Gastroesophageal sphincter (tissue), 4 donors: ENCODE results near the gene LPIN1. TPM values are rescaled to one million over a fixed set of nuclear protein-coding genes. Genes with fewer than 3 reads are reported as not detected.

Source experiments
- ATAC-seq: fragments of 150-250 bp; one replicate; pipeline ENCODE4 v1.9.1; 2016; ENCODE audit warnings: mild to moderate bottlenecking, moderate library complexity
- H3K27ac ChIP-seq, 4 donors: fragments of 200-600 bp; sonication (generic) in 3 of 4; 1 replicate in 3 of 4; 2 replicates in 1 of 4; pipeline ENCODE4 v1.5.1; 2016 to 2019
- H3K27me3 ChIP-seq: fragments of 200-600 bp; sonication (generic); one replicate; pipeline ENCODE4 v1.5.1; 2019
- H3K36me3 ChIP-seq, 2 donors: fragments of 200-600 bp; sonication (generic); one replicate each; pipeline ENCODE4 v1.5.1; 2019; ENCODE audit warnings: control low read depth in 1 of 2
- H3K4me1 ChIP-seq, 3 donors: fragments of 200-600 bp; sonication (generic); 1 replicate in 2 of 3; 2 replicates in 1 of 3; pipeline ENCODE4 v1.5.1; 2016 to 2019; ENCODE audit warnings: control low read depth in 2 of 3
- H3K4me3 ChIP-seq, 2 donors: fragments of 200-600 bp; sonication (generic); one replicate each; pipeline ENCODE4 v1.5.1; 2019; ENCODE audit warnings: mild to moderate bottlenecking in 1 of 2, moderate library complexity in 1 of 2
- H3K9me3 ChIP-seq, 3 donors: fragments of 200-600 bp; sonication (generic); one replicate each; pipeline ENCODE4 v1.5.1; 2017 to 2019; ENCODE audit warnings: control low read depth in 2 of 3
- CTCF ChIP-seq, 4 experiments: fragments of 200-600 bp in 2 of 4; fragments of 450-650 bp in 2 of 4; sonication (generic) in 1 of 4; IDR thresholded peaks; one replicate each; pipeline ENCODE4 v1.5.1; 2017 to 2019; ENCODE audit warnings: antibody characterized with exemption in 4 of 4, mild to moderate bottlenecking in 2 of 4, moderate library complexity in 2 of 4
- EP300 ChIP-seq: sonication (generic); formaldehyde crosslinking; IDR thresholded peaks from one replicate; pipeline ENCODE4 v1.6.1; 2017; ENCODE audit warnings: antibody characterized with exemption, mild to moderate bottlenecking
- POLR2A ChIP-seq, 2 donors: fragments of 450-650 bp; IDR thresholded peaks; one replicate each; pipeline ENCODE4 v1.6.1; 2017; ENCODE audit warnings: antibody characterized with exemption in 2 of 2, mild to moderate bottlenecking in 2 of 2, moderate library complexity in 1 of 2
- POLR2AphosphoS5 ChIP-seq: sonication (generic); formaldehyde crosslinking; IDR thresholded peaks from one replicate; pipeline ENCODE4 v1.6.1; 2017; ENCODE audit warnings: antibody characterized with exemption
- WGBS, 2 donors: methylation state at CpG; one replicate each; pipeline ENCODE4 v1.1.5; 2018; ENCODE audit warnings: low coverage in 1 of 2; 5-methylcytosine and 5-hydroxymethylcytosine counted together
- total RNA-seq, 4 donors: library from RNA; depleted of rRNA; stranded (reverse); fragments of >200 nt; gene quantifications; one replicate each; pipeline ENCODE4 v1.1.0, GENCODE V29; 2016

Gene LPIN1
- total RNA-seq, 4 donors from 2014 or later, result 47.3 to 70.1 (median 50.0) TPM

- H3K4me3 ChIP-seq, result no peak overlapping the region
- no peak for ATAC-seq
- no peaks in the 10 kb centered on the region for H3K9me3 ChIP-seq
Observed at GRCh38 chr2:11870064-11870463, 123.6 kb downstream of the LPIN1 start.

GRCh38 chr2:11870584-11870983 is 124.2 kb downstream of the LPIN1 start:
- Histone ChIP-seq H3K36me3 (no peaks in the 10 kb centered on the region), H3K4me1 (peaks cover 0 to 10% (median 0%) of the 10 kb centered on the region in 3 donors), H3K9me3 (no peaks in the 10 kb centered on the region), H3K27me3 (no peaks in the 10 kb centered on the region), H3K4me3 (no peak overlapping the region), H3K27ac (no peak overlapping the region)
- ATAC-seq, result no peak
- TF ChIP-seq EP300, result no peak
- no peak for TF ChIP-seq CTCF (IDR thresholded peaks at IDR 0.05)
- no peak for TF ChIP-seq POLR2AphosphoS5
- no peak for TF ChIP-seq POLR2A (IDR thresholded peaks at IDR 0.05)
- 85 to 100% methylated on average over 3 to 5 of the region's 5 CpGs for WGBS, 2 donors

More at GRCh38 chr2:11870064-11870463, 123.6 kb downstream of the LPIN1 start:
- 59% methylated on average over 2 of the region's 2 CpGs; no CpG with 5 or more reads in 1 of the 2 donors for WGBS, 2 donors
- peaks cover 0 to 10% (median 0%) of the 10 kb centered on the region in 3 donors for H3K4me1 ChIP-seq
- H3K27ac ChIP-seq, result no peak overlapping the region
- no peaks in the 10 kb centered on the region for H3K27me3 ChIP-seq
- TF ChIP-seq POLR2A (IDR thresholded peaks at IDR 0.05) (no peak), POLR2AphosphoS5 (no peak), CTCF (IDR thresholded peaks at IDR 0.05) (no peak), EP300 (no peak)
- H3K36me3 ChIP-seq, result no peaks in the 10 kb centered on the region

GRCh38 chr2:11871421-11871820 is 125.0 kb downstream of the LPIN1 start:
- Histone ChIP-seq H3K27me3 (no peaks in the 10 kb centered on the region), H3K4me1 (peaks cover 0 to 10% (median 0%) of the 10 kb centered on the region in 3 donors), H3K36me3 (no peaks in the 10 kb centered on the region), H3K9me3 (no peaks in the 10 kb centered on the region), H3K27ac (no peak overlapping the region), H3K4me3 (no peak overlapping the region)
- 88% methylated on average over 2 of the region's 4 CpGs; no CpG with 5 or more reads in 1 of the 2 donors for WGBS, 2 donors
- no peak for ATAC-seq
- TF ChIP-seq CTCF (IDR thresholded peaks at IDR 0.05), result no peak
- no peak for TF ChIP-seq POLR2A (IDR thresholded peaks at IDR 0.05)
- no peak for TF ChIP-seq POLR2AphosphoS5

- H3K36me3 ChIP-seq, result no peaks in the 10 kb centered on the region
- TF ChIP-seq EP300, result no peak
- TF ChIP-seq POLR2A (IDR thresholded peaks at IDR 0.05), result no peak
- no peak for TF ChIP-seq POLR2AphosphoS5
- TF ChIP-seq CTCF (IDR thresholded peaks at IDR 0.05), result no peak
Observed at GRCh38 chr2:11872247-11872947, 126.0 kb downstream of the LPIN1 start.

GRCh38 chr2:11872948-11873269 is 126.5 kb downstream of the LPIN1 start:
- no peak for ATAC-seq
- Histone ChIP-seq H3K9me3 (no peaks in the 10 kb centered on the region), H3K4me1 (peaks cover 0 to 10% (median 0%) of the 10 kb centered on the region in 3 donors), H3K27ac (no peak overlapping the region), H3K27me3 (no peaks in the 10 kb centered on the region), H3K36me3 (no peaks in the 10 kb centered on the region), H3K4me3 (no peak overlapping the region)
- TF ChIP-seq POLR2AphosphoS5 (no peak), EP300 (no peak), CTCF (IDR thresholded peaks at IDR 0.05) (no peak), POLR2A (IDR thresholded peaks at IDR 0.05) (no peak)
- 70 to 83% methylated on average over 1 to 2 of the region's 2 CpGs for WGBS, 2 donors

More at GRCh38 chr2:11872247-11872947, 126.0 kb downstream of the LPIN1 start:
- no peaks in the 10 kb centered on the region for H3K9me3 ChIP-seq
- ATAC-seq, result no peak
- no peaks in the 10 kb centered on the region for H3K27me3 ChIP-seq
- H3K4me1 ChIP-seq, result peaks cover 0 to 10% (median 0%) of the 10 kb centered on the region in 3 donors
- H3K4me3 ChIP-seq, result no peak overlapping the region
- no peak overlapping the region for H3K27ac ChIP-seq
- 36 to 38% methylated on average over 2 to 5 of the region's 5 CpGs for WGBS, 2 donors
